Activated CD4-positive, alpha-beta T cell treated with anti-CD3 and anti-CD28 coated beads, Interleukin-10, Interleukin-2, amounts not matched to agents 100 ng/mL and 50 ng/mL, durations not matched to agents 16 hours and 8 hours (primary cell): ENCODE data around the gene DNASE1L3.

ENCODE experiments used
- DNase-seq: peaks from one replicate; pipeline ENCODE4 v3.0.0-alpha.2; 2020

DNASE1L3 gene

DNA sequence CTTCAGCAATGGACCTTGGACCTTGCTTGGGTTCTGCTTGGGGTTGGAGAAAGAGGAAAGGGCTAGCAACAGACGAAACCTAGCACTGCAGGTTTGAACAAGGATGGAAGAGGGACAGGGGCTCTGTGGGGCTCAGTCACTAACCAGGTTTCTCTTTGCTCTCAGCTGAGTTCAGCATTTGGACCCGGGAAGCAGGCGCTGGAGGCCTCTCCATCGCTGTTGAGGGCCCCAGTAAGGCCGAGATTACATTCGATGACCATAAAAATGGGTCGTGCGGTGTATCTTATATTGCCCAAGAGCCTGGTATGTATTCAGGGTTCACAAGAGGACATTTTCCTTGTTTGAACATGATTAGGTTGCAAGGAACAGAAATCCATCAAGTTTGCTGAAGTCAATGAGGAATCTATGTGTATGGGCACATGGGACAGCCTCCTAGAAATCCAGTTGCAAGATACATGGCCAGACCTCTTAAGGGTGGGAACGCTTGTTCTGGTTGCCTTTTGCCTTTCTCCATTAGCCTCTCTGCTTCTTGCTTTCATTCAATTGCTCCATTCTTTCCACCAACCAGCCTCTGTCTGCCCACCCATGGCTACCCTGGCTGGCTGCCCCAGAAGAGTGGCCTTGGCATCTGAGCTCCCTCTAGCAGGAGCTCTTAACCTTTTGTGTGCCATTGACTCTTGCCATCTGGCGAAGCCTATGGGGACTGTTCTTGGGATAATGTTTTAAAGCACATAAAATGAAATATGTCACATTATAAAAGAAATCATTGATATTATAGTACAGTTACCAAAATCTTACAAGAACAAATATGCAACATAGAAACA, 55.9 kb downstream of the DNASE1L3 start:
- no peak for DNase-seq

DNA sequence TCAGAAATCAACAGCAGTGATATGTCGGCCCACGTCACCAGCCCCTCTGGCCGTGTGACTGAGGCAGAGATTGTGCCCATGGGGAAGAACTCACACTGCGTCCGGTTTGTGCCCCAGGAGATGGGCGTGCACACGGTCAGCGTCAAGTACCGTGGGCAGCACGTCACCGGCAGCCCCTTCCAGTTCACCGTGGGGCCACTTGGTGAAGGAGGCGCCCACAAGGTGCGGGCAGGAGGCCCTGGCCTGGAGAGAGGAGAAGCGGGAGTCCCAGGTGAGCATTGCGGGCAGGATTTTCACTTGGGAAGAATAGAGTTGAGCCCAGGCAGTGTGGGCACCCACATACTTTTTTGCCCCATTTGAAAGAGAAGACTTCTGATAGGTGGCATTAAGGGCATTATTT, 57.4 kb downstream of the DNASE1L3 start:
- no peak for DNase-seq

DNA sequence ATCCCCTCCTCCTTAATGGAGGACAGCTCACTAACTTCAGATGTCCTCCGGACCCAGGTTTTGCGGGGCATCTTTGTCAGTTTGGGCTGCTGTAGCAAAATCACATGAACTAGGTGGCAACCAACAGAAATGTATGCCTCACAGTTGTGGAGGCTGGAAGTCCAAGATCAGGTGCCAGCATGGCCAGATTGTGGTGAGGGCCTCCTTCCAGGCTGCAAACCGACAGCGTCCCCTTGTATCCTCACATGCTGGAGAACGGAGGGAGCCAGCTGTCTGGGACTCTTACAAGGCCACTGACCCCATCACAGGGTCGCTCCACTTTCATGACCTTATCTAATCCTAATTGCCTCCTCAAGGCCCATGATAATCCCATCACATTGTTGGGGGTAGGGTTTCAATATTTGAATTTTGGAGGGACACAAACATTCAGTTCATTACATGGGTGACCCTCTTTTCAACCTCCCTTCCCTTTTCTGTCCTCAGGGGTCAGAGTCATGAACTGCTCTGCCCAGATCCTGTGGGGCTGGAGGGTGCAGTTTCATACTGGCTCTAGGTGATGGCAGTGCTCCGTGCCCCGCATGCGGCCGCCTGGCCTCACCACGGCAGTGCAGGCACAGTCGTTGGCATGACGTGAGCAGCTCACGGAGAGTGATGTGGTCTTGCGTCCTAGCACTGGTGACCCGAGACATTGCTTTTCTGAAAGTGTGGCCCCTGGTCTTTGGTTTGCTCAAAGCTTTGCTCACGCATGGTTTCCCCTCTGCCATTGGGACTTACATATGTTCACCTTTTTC, 58.4 kb downstream of the DNASE1L3 start:
- DNase-seq = no peak

DNA sequence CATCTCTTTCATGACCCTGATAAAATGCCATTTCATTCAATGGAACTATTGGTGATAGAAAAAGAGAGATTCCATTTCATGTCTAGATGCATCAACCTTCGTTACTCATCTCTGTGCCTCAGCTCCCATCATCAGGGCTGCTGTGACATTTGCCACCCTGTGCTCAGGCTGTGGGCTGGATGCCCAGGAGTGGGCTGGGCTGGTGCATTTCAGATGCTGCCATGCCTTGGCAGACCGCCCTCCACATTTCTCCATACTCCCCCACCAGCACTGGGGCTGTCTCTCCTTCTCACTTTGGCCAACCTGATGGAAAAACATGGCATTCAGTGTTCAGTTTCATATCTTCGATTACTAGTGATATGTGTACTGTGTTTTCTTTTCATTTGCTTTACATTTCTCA, 59.1 kb downstream of the DNASE1L3 start:
- no peak for DNase-seq

DNA sequence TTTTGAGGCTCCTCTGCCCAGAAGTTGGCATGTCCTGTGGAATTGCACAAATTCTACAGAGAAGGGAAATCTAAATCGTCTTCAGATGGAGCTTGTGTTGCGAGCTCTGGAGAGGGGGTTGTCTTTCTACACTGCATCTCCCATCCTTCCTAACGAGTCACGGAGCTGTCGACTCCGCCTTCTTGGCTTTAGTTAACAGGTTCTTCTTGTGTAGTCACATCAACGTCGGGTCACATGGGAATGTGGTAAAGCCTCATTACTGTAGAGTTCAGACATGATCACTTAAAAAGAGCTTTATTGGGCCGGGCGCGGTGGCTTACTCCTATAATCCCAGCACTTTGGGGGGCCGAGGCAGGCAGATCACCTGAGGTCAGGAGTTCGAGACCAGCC, 60.0 kb downstream of the DNASE1L3 start:
- DNase-seq = no peak

DNA sequence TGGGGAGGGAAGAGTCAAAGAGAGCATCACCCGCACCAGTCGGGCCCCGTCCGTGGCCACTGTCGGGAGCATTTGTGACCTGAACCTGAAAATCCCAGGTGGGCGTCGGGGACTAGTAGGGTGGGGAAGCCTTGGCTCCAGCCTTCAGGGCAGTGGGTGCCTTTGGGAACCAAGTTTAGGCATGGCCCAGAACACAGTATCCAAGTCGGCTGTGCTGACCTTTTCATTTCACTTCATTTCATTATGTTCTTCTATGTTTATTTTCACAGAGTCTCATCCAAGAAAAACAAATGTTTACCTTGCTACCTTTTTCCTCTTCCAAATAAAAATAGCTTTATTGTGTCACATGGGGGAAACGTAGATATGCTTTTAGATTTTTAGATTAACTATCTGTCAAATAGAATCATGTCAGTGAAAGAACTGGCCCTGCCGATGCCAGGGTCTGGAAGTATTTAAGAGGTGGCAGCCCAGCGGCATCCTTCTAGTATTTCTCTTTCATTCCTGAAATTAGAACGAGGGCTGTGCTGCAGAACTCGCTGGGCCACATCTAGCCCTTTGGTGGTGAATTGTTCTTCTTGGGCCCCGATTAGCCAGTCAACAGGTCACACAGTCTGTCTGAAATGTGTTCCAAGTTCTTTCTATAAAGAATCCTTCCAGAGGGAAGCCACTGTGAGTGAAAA, 60.5 kb downstream of the DNASE1L3 start:
- DNase-seq = no peak

DNA sequence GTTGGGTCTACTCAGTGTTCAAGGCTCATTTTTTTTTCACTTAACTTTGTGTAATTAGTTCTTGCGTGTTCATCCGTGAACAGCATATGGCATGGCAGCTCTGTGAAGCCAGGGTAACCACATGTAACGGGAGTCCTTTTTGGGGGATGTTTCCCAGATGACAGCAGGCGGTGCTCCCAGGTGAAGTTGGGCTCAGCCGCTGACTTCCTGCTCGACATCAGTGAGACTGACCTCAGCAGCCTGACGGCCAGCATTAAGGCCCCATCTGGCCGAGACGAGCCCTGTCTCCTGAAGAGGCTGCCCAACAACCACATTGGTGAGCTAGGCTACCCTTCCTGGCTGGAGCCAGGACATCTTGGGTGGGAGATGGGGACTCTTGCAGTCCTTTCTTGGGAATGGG, 62.7 kb downstream of the DNASE1L3 start:
- DNase-seq = no peak

DNA sequence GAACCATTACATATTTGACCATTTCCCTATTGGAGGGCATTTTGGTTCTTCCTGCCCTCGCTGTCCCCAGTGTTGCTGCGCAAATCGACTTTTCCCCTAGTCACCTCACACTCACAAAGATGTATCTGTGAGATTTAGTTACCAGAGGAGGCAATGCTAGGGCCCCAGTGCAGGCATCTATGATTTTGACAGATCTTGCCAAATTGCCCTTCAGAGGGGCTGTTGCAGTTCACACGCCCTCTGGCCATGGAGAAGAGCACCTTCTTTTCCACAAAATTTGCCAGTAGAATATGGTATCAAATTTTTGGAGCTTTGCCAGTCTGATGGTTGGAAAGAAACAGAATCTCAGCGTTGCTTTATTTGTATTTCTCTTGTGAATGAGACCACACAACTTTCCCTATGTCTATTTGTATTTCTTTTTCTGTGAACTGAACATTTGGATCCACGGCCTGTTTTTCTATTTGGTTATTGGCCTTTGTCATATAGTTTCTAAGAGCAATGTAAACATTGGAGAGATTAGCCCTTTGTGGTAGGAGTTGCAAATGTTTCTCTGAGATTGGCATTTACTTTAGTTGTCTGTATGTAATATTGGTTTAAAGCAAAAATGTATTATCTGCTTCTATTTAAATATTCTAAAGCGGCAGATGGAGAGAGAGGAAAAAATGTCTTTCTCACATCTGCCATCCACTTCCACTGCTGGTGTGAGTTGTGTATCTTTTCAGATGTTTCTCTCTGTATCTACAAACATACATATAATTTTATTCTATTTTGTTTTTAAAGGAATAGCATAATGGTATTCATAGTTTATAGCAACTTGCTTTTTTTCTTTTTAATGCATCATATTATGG, 66.1 kb downstream of the DNASE1L3 start:
- no peak for DNase-seq

DNA sequence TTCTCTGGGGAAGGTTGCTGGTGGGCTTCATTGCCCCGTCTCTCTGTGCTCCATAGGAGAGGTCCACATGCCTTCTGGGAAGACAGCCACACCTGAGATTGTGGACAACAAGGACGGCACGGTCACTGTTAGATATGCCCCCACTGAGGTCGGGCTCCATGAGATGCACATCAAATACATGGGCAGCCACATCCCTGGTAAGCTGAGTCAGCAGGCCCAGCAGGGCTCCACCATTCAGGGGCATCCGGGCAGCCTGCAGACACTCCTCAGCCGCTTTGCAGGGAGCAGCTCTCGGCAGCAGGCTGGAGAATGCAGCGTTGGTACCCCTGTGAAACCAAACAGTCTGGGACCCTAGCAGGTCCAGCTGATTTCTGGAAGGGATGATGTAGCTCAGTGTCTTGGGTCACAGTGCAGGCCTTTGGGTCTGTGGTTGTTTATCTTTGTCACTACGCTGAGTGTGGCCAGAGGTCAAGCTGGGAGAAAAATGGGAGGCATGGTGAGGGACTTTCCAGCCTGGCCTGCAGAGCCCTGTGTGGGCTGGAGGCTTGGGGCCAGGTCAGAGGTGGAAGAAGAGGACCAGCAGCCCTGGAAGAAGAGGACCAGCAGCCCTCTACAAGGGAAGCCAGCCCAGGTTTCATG, 67.2 kb downstream of the DNASE1L3 start:
- no peak for DNase-seq
